ENCODE data around the gene SYDE2. TPM values are rescaled to one million over a fixed set of nuclear protein-coding genes. Genes with fewer than 3 reads are reported as not detected.

SYDE2 gene
- total RNA-seq, 1 donor from 2014 or later: 13.1 TPM

GRCh38 chr1:85168884-85169283 is 31.9 kb downstream of the SYDE2 start:
- no peak overlapping the region for H3K27ac Mint-ChIP-seq (ENCODE audit: unreplicated experiment)
- H3K4me1 Mint-ChIP-seq (ENCODE audit: low read depth): peaks cover 6% of the 10 kb centered on the region
- peaks cover 7% of the 10 kb centered on the region for H3K36me3 Mint-ChIP-seq (ENCODE audit: low read depth)
- no peaks in the 10 kb centered on the region for H3K27me3 Mint-ChIP-seq (ENCODE audit: low read depth)
- no peak for DNase-seq (ENCODE audit: low spot score)
- TF ChIP-seq, protein P1, sequence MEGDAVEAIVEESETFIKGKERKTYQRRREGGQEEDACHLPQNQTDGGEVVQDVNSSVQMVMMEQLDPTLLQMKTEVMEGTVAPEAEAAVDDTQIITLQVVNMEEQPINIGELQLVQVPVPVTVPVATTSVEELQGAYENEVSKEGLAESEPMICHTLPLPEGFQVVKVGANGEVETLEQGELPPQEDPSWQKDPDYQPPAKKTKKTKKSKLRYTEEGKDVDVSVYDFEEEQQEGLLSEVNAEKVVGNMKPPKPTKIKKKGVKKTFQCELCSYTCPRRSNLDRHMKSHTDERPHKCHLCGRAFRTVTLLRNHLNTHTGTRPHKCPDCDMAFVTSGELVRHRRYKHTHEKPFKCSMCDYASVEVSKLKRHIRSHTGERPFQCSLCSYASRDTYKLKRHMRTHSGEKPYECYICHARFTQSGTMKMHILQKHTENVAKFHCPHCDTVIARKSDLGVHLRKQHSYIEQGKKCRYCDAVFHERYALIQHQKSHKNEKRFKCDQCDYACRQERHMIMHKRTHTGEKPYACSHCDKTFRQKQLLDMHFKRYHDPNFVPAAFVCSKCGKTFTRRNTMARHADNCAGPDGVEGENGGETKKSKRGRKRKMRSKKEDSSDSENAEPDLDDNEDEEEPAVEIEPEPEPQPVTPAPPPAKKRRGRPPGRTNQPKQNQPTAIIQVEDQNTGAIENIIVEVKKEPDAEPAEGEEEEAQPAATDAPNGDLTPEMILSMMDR (IDR thresholded peaks at IDR 0.05): no peak
- H3K4me3 Mint-ChIP-seq (ENCODE audit: unreplicated experiment): no peak overlapping the region
- H3K9me3 Mint-ChIP-seq (ENCODE audit: low read depth): no peaks in the 10 kb centered on the region

- H3K27me3 Mint-ChIP-seq (ENCODE audit: low read depth): no peaks in the 10 kb centered on the region
- no peak for DNase-seq (ENCODE audit: low spot score)
- H3K36me3 Mint-ChIP-seq (ENCODE audit: low read depth): peaks cover 7% of the 10 kb centered on the region
- H3K9me3 Mint-ChIP-seq (ENCODE audit: low read depth): no peaks in the 10 kb centered on the region
- H3K27ac Mint-ChIP-seq (ENCODE audit: unreplicated experiment): no peak overlapping the region
- TF ChIP-seq, protein P1 (IDR thresholded peaks at IDR 0.05): no peak
- H3K4me3 Mint-ChIP-seq (ENCODE audit: unreplicated experiment): no peak overlapping the region
- peaks cover 6% of the 10 kb centered on the region for H3K4me1 Mint-ChIP-seq (ENCODE audit: low read depth)
These were observed 34.5 kb downstream of the SYDE2 start for GRCh38 chr1:85166351-85166750.

GRCh38 chr1:85158910-85159309 is 41.9 kb downstream of the SYDE2 start:
- H3K27me3 Mint-ChIP-seq (ENCODE audit: low read depth): no peaks in the 10 kb centered on the region
- no peaks in the 10 kb centered on the region for H3K9me3 Mint-ChIP-seq (ENCODE audit: low read depth)
- H3K27ac Mint-ChIP-seq (ENCODE audit: unreplicated experiment): no peak overlapping the region
- H3K4me1 Mint-ChIP-seq (ENCODE audit: low read depth): no peaks in the 10 kb centered on the region
- H3K4me3 Mint-ChIP-seq (ENCODE audit: unreplicated experiment): no peak overlapping the region
- TF ChIP-seq, protein P1 (IDR thresholded peaks at IDR 0.05): no peak
- H3K36me3 Mint-ChIP-seq (ENCODE audit: low read depth): peaks cover 2% of the 10 kb centered on the region
- no peak for DNase-seq (ENCODE audit: low spot score)

GRCh38 chr1:85157436-85157835 is 43.4 kb downstream of the SYDE2 start:
- H3K4me1 Mint-ChIP-seq (ENCODE audit: low read depth): peaks cover 4% of the 10 kb centered on the region
- no peak for DNase-seq (ENCODE audit: low spot score)
- H3K27ac Mint-ChIP-seq (ENCODE audit: unreplicated experiment): no peak overlapping the region
- H3K4me3 Mint-ChIP-seq (ENCODE audit: unreplicated experiment): no peak overlapping the region
- TF ChIP-seq, protein P1 (IDR thresholded peaks at IDR 0.05): no peak
- no peaks in the 10 kb centered on the region for H3K27me3 Mint-ChIP-seq (ENCODE audit: low read depth)
- peaks cover 4% of the 10 kb centered on the region for H3K36me3 Mint-ChIP-seq (ENCODE audit: low read depth)
- no peaks in the 10 kb centered on the region for H3K9me3 Mint-ChIP-seq (ENCODE audit: low read depth)

DNA sequence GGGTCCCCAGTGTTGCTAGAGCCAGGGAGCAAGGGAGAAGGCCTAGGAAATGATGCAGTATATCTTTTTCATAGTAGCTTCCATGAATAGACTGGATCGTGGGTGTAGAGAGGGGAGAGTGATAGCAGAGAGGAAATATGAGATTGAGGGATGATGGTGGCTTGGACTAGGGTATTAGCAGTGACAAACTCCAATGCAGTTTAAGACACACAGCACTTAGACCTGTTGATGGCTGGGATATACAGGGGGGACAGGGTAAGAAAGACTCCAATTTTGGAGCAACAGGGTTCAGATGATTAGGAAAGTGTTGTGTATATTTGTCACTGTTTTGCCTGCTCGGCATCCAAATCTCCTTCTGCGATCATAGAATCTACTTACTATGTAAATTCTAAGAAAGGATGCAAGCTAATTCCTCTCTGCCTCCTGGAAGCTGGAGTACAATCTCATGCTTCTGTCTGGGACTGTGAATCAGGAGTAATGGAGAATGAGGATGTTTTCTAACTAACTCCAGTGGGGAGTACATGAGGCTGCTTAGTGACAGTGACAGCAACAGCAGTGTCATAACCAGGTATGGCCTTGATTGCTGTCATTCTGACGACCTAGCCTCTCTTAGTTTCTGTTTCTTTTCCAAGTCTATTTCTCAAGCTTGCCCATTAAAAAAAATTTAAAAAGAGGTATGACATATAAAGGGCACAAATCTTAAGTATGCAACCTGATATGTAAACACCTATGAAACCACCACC is 47.5 kb downstream of the SYDE2 start:
- Mint-ChIP-seq H3K27ac (ENCODE audit: unreplicated experiment) (no peak overlapping the region), H3K36me3 (ENCODE audit: low read depth) (peaks cover 1% of the 10 kb centered on the region), H3K9me3 (ENCODE audit: low read depth) (no peaks in the 10 kb centered on the region), H3K27me3 (ENCODE audit: low read depth) (no peaks in the 10 kb centered on the region), H3K4me3 (ENCODE audit: unreplicated experiment) (no peak overlapping the region), H3K4me1 (ENCODE audit: low read depth) (peaks cover 32% of the 10 kb centered on the region)
- no peak for DNase-seq (ENCODE audit: low spot score)
- TF ChIP-seq, protein P1 (IDR thresholded peaks at IDR 0.05): no peak

All from chondrocyte (in vitro differentiated cells).